Measurements from ENCODE around the gene BCAR3.
A peak's percentile ranks its signal among the peaks of the same experiment; 100 is the strongest.

Gene BCAR3

DNA sequence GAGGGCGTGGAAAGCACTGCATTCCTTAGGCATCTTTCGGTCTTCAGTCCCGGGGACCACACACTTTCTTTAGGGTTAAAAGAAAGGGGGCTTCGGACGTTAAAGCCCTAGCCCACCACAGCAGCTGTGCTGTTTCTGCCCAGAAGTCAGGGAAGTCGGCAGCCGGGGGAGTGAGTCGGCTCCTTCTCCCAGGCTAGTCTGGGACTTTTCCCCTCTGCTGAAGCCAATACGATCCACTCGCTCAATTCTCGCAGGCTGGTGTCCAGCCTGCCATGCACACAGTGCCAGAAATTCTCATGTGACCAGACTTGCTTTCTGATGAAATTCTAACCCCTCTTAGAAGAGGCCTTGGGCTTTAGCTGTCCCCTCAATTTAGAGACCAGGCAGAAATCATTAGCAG lies 67.7 kb downstream of the BCAR3 start:
- no peak for ATAC-seq
- H3K27ac Mint-ChIP-seq = no peak overlapping the region
- H3K27me3 Mint-ChIP-seq = no peaks in the 10 kb centered on the region
- H3K4me3 Mint-ChIP-seq = no peak overlapping the region
- no peaks in the 10 kb centered on the region for H3K9me3 Mint-ChIP-seq
- DNase-seq = no peak
- peaks cover 30% of the 10 kb centered on the region for H3K4me1 Mint-ChIP-seq

DNA sequence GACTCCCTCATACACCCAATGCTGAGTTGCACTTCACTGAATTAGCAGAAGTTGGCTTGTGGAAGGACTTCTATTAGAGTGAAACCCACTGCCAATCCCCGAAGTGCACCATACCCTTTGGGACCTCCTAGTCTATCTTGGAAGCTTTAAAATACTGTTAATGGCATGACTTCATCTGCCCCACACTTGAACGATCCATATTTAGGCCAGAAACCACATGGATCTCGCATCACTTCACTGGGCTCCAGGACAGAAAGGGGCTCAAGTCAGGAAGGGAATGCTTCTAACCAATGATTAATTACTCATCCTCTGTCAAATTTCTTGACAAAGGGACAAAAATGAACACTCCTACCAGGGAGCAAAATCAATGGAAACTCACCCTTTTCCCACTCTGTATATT lies 69.1 kb downstream of the BCAR3 start:
- Mint-ChIP-seq H3K9me3 (no peaks in the 10 kb centered on the region), H3K4me1 (peaks cover 44% of the 10 kb centered on the region), H3K27ac (no peak overlapping the region), H3K27me3 (no peaks in the 10 kb centered on the region), H3K4me3 (no peak overlapping the region)
- ATAC-seq (no peak), DNase-seq (no peak)

DNA sequence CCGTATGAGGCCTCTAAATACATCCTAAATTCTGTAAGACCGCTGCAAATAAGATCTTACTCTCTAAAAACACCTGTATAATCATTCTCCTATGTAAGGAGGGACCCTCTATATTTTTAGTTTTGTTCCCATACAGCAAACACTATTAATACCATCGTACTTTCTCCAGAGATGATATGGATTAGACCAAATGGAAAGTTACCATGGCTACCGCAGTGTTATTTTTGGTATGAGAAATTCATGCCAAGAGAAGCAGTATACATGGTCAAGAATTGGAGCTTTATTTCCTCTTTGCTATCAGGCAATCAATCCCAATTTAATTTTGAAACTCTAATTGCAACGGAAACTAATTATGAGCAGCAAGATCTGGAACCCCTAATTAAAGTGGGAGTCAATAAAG lies 70.0 kb downstream of the BCAR3 start:
- Mint-ChIP-seq H3K27ac (no peak overlapping the region), H3K4me3 (no peak overlapping the region), H3K27me3 (no peaks in the 10 kb centered on the region), H3K9me3 (no peaks in the 10 kb centered on the region), H3K4me1 (peaks cover 51% of the 10 kb centered on the region)
- ATAC-seq (no peak), DNase-seq (no peak)

DNA sequence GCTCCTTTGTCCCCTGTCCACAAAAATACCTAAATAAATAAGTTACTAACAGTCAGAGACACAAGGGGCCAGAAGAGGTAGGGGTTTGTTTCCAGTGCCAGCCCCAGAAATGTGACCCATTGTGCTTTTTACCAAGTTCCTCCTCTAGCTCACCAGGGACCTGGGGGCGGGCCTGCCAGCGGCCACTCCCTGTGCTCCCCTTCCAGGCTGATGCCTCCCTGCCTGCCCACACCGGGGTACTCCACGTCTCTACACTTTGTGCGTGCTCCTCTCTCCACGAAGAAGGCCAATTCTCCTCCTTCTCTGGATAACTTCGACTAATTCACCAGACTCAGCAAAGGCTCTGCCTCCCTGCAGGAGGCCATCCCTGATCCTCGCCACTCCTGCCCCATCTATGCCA lies 72.1 kb downstream of the BCAR3 start:
- no peaks in the 10 kb centered on the region for H3K9me3 Mint-ChIP-seq
- H3K27me3 Mint-ChIP-seq = no peaks in the 10 kb centered on the region
- H3K4me3 Mint-ChIP-seq = no peak overlapping the region
- H3K27ac Mint-ChIP-seq = no peak overlapping the region
- no peak for ATAC-seq
- peaks cover 30% of the 10 kb centered on the region for H3K4me1 Mint-ChIP-seq
- no peak for DNase-seq

DNA sequence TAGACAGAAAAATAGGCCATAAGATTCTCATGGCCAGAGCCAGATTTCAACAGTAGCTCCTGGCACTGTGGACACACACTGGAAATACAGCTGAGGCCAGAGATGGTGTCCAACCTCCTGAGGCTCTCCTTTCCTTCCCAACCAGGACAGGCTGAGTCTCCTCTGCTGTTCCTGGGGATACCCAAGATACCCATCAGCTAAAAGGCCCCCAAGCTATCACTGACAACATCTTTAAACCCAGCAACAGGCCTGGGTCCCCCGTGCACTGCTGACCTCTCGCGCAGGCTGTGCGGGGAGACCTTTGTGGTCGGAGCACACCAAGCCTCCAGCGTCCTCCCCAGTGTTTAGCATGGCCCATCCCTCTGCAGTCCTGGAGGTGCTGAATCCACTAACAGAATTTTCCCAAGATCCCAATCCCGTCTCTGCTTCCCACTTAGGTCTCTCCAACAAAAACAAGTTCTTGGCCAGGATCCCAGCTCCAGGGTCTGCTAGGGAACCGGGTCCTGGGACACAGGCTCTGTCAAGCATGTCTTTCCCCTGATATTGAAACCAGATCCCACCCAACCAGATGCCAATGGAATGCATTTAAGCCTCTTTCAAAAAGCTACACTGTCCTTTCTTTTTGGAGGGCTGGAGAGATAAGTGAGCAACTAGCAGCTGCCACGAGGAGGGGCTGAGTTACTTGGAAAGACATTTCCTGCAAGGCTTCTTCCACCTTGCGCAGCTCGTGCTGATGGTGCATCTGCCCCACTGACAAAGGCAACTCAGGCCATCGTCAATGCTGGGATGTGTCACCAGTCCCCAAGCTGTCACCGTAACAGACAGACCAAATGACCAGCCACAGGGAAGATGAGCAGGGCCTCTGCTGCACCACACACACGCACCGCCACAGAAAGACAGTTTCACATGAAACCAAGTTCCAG lies 73.2 kb downstream of the BCAR3 start:
- no peak for DNase-seq
- Mint-ChIP-seq H3K27ac (no peak overlapping the region), H3K27me3 (no peaks in the 10 kb centered on the region), H3K9me3 (no peaks in the 10 kb centered on the region), H3K4me3 (peak overlapping the region; percentile 30 to 34), H3K4me1 (peaks cover 28% of the 10 kb centered on the region)
- peak; percentile 42 for ATAC-seq

DNA sequence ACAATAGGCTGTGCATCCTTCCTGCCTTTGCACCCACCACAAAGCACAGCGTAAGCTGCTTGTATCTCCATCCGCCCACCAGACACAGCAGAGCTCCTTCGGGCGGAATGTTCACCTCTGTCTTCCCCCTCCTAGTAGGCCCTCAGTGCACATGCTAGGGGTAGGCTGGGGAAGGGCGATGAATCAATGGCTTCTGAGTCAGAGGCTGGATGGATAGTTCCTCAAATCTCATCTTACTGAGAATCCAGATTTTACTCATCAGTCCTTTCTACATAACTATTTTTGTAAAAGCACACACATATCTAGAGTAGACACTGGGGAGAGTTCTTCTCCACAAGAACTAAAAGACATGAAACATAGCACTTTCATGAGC lies 73.8 kb downstream of the BCAR3 start:
- peak; percentile 22 to 67 for DNase-seq
- peak overlapping the region in 1 of 2 donors; percentile 30 for H3K4me3 Mint-ChIP-seq
- H3K27me3 Mint-ChIP-seq = no peaks in the 10 kb centered on the region
- H3K27ac Mint-ChIP-seq = no peak overlapping the region
- H3K9me3 Mint-ChIP-seq = no peaks in the 10 kb centered on the region
- ATAC-seq = peak; percentile 96
- peaks cover 28% of the 10 kb centered on the region for H3K4me1 Mint-ChIP-seq

DNA sequence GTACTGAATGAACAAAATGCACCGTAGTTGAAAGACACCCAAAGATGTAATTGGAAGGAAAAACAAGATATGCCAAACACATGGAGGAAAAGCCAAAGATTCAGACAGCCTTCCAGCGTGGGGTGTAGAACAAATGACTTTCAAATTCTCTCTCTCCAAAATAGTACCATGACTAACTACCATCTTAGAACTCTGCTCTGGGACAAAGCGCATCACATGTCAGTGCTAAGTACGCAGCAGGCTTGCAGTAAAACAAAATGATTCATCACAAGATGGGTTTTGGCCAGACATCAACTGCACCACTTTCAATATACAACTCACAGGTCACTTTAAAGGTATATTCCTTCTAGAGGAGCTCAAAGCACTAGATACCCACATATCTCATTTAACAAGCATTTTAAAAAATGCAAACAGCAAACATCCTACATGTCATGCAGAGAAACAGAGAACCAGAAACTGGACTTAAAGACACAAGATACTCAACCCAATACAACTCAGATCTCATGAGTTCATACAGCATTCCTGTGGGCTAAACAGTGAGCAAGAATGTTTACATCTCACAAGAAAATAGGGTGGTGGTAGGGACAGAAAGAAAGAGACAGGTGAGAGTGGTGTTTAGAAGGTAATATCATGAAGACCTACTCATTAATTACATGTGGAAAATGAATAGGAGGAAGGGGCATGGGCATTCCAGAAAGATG lies 75.7 kb downstream of the BCAR3 start:
- Mint-ChIP-seq H3K4me3 (no peak overlapping the region), H3K27ac (no peak overlapping the region), H3K9me3 (no peaks in the 10 kb centered on the region), H3K27me3 (no peaks in the 10 kb centered on the region), H3K4me1 (peaks cover 28% of the 10 kb centered on the region)
- DNase-seq = no peak
- no peak for ATAC-seq

DNA sequence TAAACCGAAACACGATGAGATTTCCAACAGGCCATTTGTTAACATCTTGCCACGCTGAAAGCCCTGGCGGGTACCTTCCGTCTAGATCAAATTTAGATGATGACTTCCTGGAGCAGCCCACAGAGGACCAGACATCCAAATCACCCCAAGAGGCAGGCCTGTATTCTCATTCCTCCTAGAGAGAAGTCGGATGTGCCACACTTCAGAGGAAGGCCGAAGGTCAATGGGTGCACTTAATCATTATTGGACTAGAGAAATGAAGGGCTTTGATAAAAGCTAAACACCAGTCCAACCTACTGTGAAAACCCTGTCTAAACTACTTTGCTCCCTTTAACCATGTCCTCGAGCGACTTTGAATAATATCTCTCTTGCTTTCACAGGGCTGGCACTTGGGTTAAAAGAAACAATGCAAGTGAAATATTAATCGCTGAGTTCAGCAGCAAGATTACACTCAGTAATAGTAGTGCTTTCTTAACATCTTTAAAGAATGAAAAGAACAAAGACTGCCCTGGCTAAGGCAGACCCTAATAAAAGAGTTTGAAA lies 76.5 kb downstream of the BCAR3 start:
- H3K4me1 Mint-ChIP-seq = peaks cover 28% of the 10 kb centered on the region

DNA sequence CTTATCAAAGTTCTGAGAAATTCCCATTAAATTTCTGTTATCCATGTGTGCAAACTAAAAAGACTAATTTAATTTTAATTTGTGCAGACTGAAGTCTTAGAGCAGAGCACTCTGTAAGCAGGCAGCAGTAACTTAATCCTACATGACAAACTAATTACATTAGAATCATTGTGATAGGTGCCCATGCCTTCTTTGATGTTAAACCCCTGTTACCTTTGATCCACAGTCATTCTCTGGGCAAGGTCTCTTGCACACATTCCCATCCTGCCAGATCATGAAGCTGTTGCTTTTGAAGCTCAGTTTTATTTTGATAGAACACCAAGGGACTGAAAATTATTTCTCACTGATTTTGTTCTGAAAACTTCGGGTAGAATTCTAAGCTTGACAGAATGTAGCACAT lies 77.2 kb downstream of the BCAR3 start:
- Mint-ChIP-seq H3K4me3 (no peak overlapping the region), H3K27ac (no peak overlapping the region), H3K4me1 (peaks cover 23% of the 10 kb centered on the region), H3K27me3 (no peaks in the 10 kb centered on the region), H3K9me3 (no peaks in the 10 kb centered on the region)
- ATAC-seq (no peak), DNase-seq (no peak)

More for the DNA sequence above, 76.5 kb downstream of the BCAR3 start:
- Mint-ChIP-seq H3K9me3 (no peaks in the 10 kb centered on the region), H3K27ac (no peak overlapping the region), H3K27me3 (no peaks in the 10 kb centered on the region), H3K4me3 (no peak overlapping the region)
- ATAC-seq = no peak
- no peak for DNase-seq

DNA sequence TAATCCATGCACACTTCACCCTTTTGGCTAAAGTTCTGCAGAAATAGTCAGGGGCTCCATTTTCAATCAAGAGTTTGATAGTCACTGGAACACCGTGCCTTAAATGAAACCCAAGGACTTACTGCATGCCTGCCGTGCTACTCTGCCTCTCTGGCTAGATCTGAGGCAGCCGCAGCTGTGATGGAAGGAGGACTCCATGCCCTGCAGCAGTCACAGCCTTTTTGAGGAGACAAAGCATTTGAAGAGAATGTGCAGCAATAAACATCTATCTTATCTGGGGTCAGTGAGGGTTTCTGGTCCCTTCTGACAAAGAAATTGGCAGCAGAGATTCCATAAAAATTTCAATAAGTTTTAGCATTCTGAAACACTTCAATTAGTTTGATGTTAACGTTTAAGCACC lies 78.0 kb downstream of the BCAR3 start:
- Mint-ChIP-seq H3K9me3 (no peaks in the 10 kb centered on the region), H3K27ac (no peak overlapping the region), H3K4me1 (peaks cover 18% of the 10 kb centered on the region), H3K27me3 (no peaks in the 10 kb centered on the region), H3K4me3 (no peak overlapping the region)
- ATAC-seq (no peak), DNase-seq (no peak)

DNA sequence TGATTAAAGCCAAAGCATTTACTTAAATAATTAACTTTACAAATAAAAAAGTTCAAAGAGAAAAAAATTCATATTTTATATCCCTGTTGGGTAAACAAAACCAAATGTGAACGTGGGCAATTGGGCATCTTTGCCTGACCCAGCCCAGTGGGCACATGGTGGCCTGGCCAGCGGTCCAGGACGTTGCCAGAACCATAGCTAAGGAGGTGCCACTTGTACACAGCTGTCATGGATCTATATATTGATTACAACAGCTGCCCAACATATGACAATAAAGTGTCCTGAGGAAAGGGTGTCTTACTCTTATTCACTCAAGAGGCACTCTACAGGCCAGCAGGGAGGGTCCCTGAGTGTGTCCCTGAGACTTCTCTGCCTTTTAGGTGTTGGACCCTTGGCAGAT lies 78.5 kb downstream of the BCAR3 start:
- Mint-ChIP-seq H3K4me3 (no peak overlapping the region), H3K9me3 (no peaks in the 10 kb centered on the region), H3K27me3 (no peaks in the 10 kb centered on the region), H3K27ac (no peak overlapping the region), H3K4me1 (peaks cover 14% of the 10 kb centered on the region)
- ATAC-seq (no peak), DNase-seq (no peak)

DNA sequence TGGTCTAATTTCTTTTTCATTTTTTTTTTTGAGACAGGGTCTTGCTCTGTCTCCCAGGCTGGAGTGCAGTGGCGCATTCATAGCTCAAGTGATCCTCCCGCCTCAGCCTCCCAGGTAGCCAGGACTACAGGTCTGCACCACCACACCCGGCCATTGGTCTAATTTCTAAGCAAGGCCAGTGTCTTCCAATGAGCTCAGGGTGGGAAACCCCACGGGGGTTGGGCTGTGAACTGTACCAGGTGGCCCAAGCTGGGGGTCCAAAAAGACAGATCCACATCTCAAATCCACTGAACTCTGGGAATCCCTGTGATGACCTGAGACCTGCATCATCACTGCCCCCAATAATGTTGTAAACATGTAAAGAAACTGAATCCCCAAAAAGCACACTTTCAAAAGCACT lies 79.5 kb downstream of the BCAR3 start:
- H3K27ac Mint-ChIP-seq = no peak overlapping the region
- no peaks in the 10 kb centered on the region for H3K9me3 Mint-ChIP-seq
- no peak overlapping the region for H3K4me3 Mint-ChIP-seq
- no peak for ATAC-seq
- H3K27me3 Mint-ChIP-seq = no peaks in the 10 kb centered on the region
- H3K4me1 Mint-ChIP-seq = peaks cover 3% of the 10 kb centered on the region
- no peak for DNase-seq

DNA sequence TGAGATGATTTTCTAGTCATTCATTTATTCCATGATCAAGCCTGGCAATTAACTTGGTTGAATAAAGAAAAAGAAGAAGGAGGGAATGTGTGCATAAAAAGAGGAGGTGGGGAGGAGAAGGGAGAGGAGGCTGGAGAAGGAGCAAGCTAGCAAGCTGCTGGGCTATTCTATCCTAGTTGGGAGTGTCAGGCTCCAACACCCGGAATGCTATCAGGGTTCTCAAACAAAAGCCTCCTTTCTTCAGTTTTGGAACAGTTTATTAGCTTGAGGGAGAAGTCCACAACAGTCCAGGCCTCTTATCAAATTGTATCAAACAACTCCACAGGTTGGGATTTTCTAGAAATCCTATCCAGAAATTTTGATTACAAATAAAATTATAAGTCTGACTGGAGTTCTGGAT lies 80.0 kb downstream of the BCAR3 start:
- Mint-ChIP-seq H3K4me1 (no peaks in the 10 kb centered on the region), H3K27me3 (no peaks in the 10 kb centered on the region), H3K4me3 (no peak overlapping the region), H3K9me3 (no peaks in the 10 kb centered on the region), H3K27ac (no peak overlapping the region)
- no peak for DNase-seq
- no peak for ATAC-seq

DNA sequence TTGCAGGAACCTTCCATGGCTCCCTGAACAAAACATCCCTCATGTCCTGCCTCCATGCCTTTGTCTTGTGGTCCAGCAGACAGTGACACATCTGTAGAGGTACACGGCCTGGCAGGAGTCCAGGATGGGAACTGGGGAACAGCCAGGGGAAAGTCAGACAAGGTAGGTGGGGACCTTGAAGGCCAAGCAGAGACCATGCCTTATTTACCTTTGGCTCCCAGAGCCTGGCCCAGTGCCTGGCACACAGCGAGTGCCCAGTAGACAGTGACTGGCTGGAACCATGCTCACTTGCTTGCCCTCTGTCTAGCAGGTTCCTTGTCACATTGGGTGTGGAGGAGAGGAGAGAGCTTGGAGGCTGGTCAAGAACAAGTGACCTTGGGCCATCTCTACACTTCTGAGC lies 81.0 kb downstream of the BCAR3 start:
- DNase-seq = no peak
- no peak overlapping the region for H3K4me3 Mint-ChIP-seq
- H3K27ac Mint-ChIP-seq = no peak overlapping the region
- no peaks in the 10 kb centered on the region for H3K4me1 Mint-ChIP-seq
- no peak for ATAC-seq
- no peaks in the 10 kb centered on the region for H3K9me3 Mint-ChIP-seq
- no peaks in the 10 kb centered on the region for H3K27me3 Mint-ChIP-seq

DNA sequence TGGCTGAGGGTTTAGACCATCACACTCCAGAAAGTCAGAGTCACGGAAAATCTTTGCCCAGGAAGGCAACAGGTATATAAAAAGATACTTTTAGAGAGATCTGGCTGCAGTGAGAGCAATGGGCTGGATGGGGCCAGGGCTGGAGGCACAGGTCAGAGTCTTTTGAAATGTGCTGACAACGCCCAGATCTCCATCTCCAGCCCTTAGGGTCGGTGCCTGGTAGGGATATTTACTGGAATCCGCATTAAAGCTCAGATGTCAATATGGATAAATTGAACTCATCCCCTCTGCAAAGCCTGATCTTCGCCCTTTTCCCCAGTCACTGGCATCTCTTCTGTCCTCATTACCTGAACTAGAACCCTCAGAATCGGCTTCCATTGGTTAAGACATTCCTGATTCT lies 82.2 kb downstream of the BCAR3 start:
- no peaks in the 10 kb centered on the region for H3K4me1 Mint-ChIP-seq
- no peaks in the 10 kb centered on the region for H3K27me3 Mint-ChIP-seq
- ATAC-seq (no peak), DNase-seq (no peak)
- H3K4me3 Mint-ChIP-seq = no peak overlapping the region
- H3K27ac Mint-ChIP-seq = no peak overlapping the region
- H3K9me3 Mint-ChIP-seq = no peaks in the 10 kb centered on the region

DNA sequence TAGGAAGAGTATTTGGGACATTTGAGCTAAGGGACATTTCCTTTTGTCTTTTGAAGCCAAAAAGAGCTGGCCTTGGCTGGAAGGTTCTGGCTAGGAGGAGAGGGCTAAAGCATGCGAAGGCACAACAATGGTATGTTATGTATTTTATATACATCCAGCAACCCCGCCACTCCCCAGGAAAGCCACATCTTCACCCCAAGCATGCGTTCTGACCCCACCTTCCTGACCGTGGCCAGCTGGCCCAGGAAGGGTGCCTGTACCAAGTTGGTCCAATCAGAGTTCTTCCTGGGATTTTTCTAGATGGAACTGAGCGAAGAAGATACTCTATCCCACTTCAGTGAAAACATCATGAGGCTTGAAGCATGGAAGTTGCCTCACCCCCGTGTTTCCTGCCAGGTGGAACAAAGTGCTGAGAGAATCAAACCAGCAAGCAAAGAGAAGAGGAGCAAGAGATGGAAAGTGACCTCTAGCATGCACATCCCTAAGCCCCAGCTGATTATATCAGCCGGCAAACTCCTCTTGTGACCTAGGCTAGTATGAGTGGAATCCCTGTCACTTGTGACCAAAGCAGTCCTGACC lies 82.7 kb downstream of the BCAR3 start:
- Mint-ChIP-seq H3K4me1 (no peaks in the 10 kb centered on the region), H3K27me3 (no peaks in the 10 kb centered on the region), H3K9me3 (no peaks in the 10 kb centered on the region), H3K4me3 (no peak overlapping the region), H3K27ac (no peak overlapping the region)
- DNase-seq (no peak), ATAC-seq (no peak)
